Breast epithelium (tissue), 3 donors: ENCODE results near the gene EP300.

Source experiments
- POLR2A ChIP-seq: fragments of 450-650 bp; IDR thresholded peaks from one replicate; pipeline ENCODE4 v1.6.1; 2016; ENCODE audit warnings: antibody characterized with exemption, mild to moderate bottlenecking, moderate library complexity
- POLR2AphosphoS5 ChIP-seq, 3 donors: sonication (generic); formaldehyde crosslinking; IDR thresholded peaks; one replicate each; pipeline ENCODE4 v1.6.1; 2017; ENCODE audit warnings: antibody characterized with exemption in 3 of 3
- TF ChIP-seq, protein P1 (sequence below), 3 donors: fragments of 450-650 bp; IDR thresholded peaks; one replicate each; pipeline ENCODE4 v1.5.1; 2016 to 2017; ENCODE audit warnings: antibody characterized with exemption in 3 of 3, mild to moderate bottlenecking in 3 of 3, moderate library complexity in 3 of 3

DNA sequence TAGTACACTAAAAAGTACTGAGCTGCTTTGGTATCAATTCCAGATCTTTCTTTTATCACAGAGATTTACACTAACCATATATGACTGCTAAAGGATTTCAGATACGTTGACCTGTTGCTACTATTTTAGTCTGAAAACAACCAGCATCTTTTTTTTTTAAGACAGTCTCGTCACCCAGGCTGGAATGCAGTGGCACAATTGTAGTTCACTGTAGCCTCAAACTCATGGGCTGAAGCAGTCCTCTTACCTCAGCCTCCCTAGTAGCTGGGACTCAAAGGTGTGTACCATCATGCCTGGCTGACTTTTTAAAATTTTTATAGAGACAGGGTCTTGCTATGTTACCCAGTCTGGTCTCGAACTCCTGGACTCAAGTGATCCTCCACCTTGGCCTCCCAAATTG is 88.5 kb downstream of the EP300 start:
- no peak for TF ChIP-seq POLR2AphosphoS5 (IDR thresholded peaks at IDR 0.05)
- TF ChIP-seq, protein P1, sequence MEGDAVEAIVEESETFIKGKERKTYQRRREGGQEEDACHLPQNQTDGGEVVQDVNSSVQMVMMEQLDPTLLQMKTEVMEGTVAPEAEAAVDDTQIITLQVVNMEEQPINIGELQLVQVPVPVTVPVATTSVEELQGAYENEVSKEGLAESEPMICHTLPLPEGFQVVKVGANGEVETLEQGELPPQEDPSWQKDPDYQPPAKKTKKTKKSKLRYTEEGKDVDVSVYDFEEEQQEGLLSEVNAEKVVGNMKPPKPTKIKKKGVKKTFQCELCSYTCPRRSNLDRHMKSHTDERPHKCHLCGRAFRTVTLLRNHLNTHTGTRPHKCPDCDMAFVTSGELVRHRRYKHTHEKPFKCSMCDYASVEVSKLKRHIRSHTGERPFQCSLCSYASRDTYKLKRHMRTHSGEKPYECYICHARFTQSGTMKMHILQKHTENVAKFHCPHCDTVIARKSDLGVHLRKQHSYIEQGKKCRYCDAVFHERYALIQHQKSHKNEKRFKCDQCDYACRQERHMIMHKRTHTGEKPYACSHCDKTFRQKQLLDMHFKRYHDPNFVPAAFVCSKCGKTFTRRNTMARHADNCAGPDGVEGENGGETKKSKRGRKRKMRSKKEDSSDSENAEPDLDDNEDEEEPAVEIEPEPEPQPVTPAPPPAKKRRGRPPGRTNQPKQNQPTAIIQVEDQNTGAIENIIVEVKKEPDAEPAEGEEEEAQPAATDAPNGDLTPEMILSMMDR (IDR thresholded peaks at IDR 0.05): no peak
- TF ChIP-seq POLR2A: no peak
